22Rv1 (cell line): ENCODE measurements around the gene CEP290.
A peak's percentile ranks its signal among the peaks of the same experiment; 100 is the strongest.

Experiments
- H3K27ac ChIP-seq: fragments of 450-650 bp; 2 replicates; pipeline ENCODE4 v1.5.1; 2017
- ZFX ChIP-seq: fragments of 450-650 bp; IDR thresholded peaks from 2 replicates; pipeline ENCODE4 v1.6.1; 2017; ENCODE audit warnings: antibody characterized with exemption, borderline replicate concordance
- TF ChIP-seq, protein P1 (sequence below): fragments of 450-650 bp; IDR thresholded peaks from 2 replicates; pipeline ENCODE4 v1.5.1; 2017; ENCODE audit warnings: mild to moderate bottlenecking

CEP290 gene

DNA sequence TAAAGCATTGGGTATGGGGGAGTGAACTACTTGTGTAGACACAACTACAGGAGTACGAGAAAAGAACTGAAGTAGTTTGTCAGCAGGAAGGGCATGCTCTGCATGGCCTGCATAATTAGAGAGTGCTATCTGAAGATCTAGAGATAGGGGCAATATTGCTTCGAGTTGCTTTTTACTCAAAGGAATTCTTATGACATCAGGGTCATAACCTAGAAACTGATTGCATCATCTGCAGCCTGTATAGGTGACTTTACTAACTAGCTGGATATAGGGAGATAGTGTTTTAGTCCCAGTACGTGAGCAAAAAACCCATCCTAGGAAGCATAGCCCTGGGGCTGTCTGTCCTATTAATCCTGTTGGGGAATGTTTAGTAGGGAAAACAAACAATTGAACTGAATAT, 40.0 kb upstream of the CEP290 start:
- no peak overlapping the region for H3K27ac ChIP-seq
- TF ChIP-seq ZFX = no peak
- TF ChIP-seq, protein P1, sequence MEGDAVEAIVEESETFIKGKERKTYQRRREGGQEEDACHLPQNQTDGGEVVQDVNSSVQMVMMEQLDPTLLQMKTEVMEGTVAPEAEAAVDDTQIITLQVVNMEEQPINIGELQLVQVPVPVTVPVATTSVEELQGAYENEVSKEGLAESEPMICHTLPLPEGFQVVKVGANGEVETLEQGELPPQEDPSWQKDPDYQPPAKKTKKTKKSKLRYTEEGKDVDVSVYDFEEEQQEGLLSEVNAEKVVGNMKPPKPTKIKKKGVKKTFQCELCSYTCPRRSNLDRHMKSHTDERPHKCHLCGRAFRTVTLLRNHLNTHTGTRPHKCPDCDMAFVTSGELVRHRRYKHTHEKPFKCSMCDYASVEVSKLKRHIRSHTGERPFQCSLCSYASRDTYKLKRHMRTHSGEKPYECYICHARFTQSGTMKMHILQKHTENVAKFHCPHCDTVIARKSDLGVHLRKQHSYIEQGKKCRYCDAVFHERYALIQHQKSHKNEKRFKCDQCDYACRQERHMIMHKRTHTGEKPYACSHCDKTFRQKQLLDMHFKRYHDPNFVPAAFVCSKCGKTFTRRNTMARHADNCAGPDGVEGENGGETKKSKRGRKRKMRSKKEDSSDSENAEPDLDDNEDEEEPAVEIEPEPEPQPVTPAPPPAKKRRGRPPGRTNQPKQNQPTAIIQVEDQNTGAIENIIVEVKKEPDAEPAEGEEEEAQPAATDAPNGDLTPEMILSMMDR = no peak

DNA sequence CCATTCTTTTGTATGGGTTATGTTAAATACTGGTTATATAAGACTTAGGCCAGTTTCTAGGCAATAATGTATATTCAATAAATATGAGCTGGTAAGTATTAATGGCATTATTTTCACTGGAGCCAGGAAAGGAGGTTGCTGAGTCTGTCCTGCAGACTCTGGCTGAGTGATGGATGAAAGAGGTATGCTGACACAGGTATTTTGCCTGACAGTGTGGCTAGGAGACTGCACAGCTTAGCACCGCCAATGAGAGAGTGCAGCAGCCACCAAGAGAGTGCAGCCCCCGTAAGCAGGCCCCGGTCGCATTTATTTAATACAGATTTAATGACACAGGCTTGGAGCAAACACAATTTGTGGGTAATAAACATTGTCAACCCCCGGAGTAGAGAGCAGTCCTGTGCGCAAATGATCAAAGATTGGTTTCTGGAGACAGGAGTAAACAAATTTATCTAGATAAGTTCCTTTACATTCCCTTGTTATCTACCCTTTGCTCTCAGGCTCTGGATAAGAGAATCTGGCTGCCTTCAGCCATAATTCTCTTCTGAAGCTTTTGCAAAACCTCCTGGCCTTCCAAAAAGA, 37.6 kb upstream of the CEP290 start:
- TF ChIP-seq, protein P1 = no peak
- TF ChIP-seq ZFX = no peak
- no peak overlapping the region for H3K27ac ChIP-seq

DNA sequence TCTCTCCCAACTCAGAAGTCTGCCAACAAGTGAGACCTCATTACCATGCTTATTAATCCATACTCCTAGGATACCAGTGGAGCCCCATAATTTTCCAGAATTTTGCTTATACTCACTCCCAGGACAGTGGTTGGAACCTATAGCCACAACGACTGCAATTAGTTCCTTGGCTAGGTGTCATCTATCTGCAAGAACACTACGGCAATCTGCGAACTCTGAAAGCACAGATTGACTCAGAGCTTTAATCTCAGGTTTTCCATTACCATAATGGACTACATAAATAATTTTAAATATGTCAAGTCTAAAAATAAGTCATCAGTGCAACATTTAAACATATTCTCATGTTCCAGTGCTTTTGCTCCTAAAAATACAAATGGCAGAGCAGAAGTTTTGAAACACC, 33.7 kb upstream of the CEP290 start:
- no peak for TF ChIP-seq ZFX
- TF ChIP-seq, protein P1 = no peak
- H3K27ac ChIP-seq = no peak overlapping the region

DNA sequence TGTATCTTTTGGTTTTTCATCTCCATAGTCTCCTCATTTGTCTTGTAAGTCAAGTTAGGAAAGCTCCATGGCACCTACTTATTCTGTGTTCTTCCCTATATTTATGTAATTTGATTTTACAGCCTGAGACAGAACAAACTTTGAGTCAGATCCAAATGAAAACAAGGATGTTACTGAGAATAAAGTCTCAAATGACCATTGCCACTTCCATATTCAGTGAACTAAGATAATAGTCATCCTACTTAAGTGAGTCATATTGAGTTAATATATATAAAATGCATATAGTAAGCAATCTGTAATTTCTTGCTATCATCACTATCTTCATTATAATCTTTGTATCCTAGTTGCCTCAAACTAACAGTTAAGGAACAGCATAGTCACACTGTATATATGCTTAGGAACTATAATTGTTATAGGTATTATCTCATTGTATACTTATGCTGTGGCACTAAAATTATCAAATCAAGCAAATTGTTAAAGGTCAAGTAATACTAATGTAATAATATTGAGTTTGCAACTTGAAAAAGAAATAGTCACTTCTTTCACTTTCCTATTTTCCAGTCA, 31.0 kb upstream of the CEP290 start:
- H3K27ac ChIP-seq = peak overlapping the region; percentile 32
- no peak for TF ChIP-seq ZFX
- TF ChIP-seq, protein P1 = no peak

DNA sequence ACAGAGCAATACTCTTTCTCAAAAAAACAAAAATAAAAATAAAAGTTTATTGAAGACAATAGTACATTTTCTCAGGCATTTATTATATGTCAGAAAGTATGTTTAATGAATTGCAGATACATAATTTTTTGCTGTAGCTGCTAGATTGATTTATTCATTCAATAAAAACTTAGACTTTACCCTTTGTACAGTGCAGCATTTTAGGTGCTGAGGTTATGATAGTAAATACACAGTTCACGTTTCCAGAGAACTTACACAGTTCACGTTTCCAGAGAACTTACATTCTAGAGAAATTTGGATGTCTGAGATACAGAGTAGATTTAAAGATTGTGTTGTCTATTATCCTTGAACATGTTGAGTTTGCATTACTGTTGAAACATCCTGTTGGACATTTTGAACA, 25.5 kb upstream of the CEP290 start:
- no peak overlapping the region for H3K27ac ChIP-seq
- TF ChIP-seq ZFX = no peak
- TF ChIP-seq, protein P1 = no peak

DNA sequence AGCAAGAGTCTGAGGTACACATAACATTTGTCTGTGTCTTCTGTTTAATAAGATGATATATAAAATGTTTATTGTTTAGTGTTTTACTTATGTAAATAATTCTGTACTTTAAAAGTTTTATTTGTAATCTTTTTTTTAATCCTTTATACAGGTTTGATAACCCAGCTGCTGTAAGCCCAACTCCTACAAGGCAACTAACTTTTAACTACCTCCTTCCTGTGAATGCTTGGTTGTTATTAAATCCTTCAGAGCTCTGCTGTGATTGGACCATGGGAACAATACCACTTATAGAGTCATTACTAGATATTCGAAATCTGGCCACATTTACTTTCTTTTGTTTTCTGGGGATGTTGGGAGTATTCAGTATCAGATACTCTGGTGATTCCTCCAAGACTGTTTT, 24.3 kb upstream of the CEP290 start:
- TF ChIP-seq, protein P1 = no peak
- TF ChIP-seq ZFX = no peak
- no peak overlapping the region for H3K27ac ChIP-seq

DNA sequence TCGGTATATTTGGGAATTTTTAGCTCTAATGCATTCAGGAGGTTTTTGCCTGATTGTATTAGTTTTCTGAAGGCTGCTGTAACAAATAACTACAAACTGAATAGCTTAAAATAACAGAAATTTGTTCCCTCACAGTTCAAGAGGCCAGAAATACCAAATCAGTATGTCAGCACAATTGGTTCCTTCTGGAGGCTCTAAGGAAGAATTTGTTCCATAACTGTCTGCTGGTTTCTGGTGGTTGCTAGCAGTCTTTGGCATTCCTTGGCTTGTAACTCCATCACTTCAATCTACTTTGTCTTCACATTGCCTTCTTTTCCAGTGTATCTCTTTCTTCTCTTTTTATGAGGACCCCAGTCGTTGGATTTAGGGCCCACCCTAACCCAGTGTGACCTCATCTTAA, 21.5 kb upstream of the CEP290 start:
- TF ChIP-seq, protein P1 = no peak
- no peak overlapping the region for H3K27ac ChIP-seq
